ENCODE measurements around the gene CYP26A1.
"Not testable (repeated sequence)": the region's sequence is repeated elsewhere in the genome, so short reads cannot be mapped to it uniquely, and the experiment has no call there.

The CYP26A1 gene

GRCh38 chr10:93081834-93082233 lies 8.1 kb downstream of the CYP26A1 start:
- DNase-seq, result no peak

GRCh38 chr10:93083743-93084539 lies 10.2 kb downstream of the CYP26A1 start:
- no peak for DNase-seq

GRCh38 chr10:93085272-93085859 lies 11.7 kb downstream of the CYP26A1 start:
- no peak for DNase-seq

- DNase-seq, result no peak
Observed at GRCh38 chr10:93086289-93086688, 12.6 kb downstream of the CYP26A1 start.

- DNase-seq, result no peak
Observed at GRCh38 chr10:93087846-93088245, 14.2 kb downstream of the CYP26A1 start.

GRCh38 chr10:93088466-93088865 lies 14.8 kb downstream of the CYP26A1 start:
- no peak for DNase-seq

- no peak for DNase-seq
Observed at GRCh38 chr10:93090619-93091018, 16.9 kb downstream of the CYP26A1 start.

GRCh38 chr10:93091960-93092359 lies 18.3 kb downstream of the CYP26A1 start:
- DNase-seq, result no peak

- no peak for DNase-seq
Observed at GRCh38 chr10:93095225-93095624, 21.5 kb downstream of the CYP26A1 start.

- no peak for DNase-seq
Observed at GRCh38 chr10:93096901-93097300, 23.2 kb downstream of the CYP26A1 start.

- no peak for DNase-seq
Observed at GRCh38 chr10:93097386-93097785, 23.7 kb downstream of the CYP26A1 start.

GRCh38 chr10:93098816-93099215 lies 25.1 kb downstream of the CYP26A1 start:
- no peak for DNase-seq

GRCh38 chr10:93099670-93100069 lies 26.0 kb downstream of the CYP26A1 start:
- DNase-seq, result no peak

GRCh38 chr10:93101148-93101547 lies 27.5 kb downstream of the CYP26A1 start:
- DNase-seq, result not testable (repeated sequence)

- no peak for DNase-seq
Observed at GRCh38 chr10:93103953-93104352, 30.3 kb downstream of the CYP26A1 start.

- no peak for DNase-seq
Observed at GRCh38 chr10:93106631-93107072, 33.0 kb downstream of the CYP26A1 start.

- no peak for DNase-seq
Observed at GRCh38 chr10:93110472-93111146, 36.9 kb downstream of the CYP26A1 start.

- DNase-seq, result no peak
Observed at GRCh38 chr10:93113042-93113441, 39.3 kb downstream of the CYP26A1 start.

GRCh38 chr10:93115661-93116383 lies 42.1 kb downstream of the CYP26A1 start:
- DNase-seq, result peak; percentile 71

GRCh38 chr10:93121311-93121710 lies 47.6 kb downstream of the CYP26A1 start:
- DNase-seq, result no peak

- no peak for DNase-seq
Observed at GRCh38 chr10:93123766-93124165, 50.1 kb downstream of the CYP26A1 start.

GRCh38 chr10:93124580-93125318 lies 51.1 kb downstream of the CYP26A1 start:
- DNase-seq, result no peak

GRCh38 chr10:93125966-93126365 lies 52.3 kb downstream of the CYP26A1 start:
- no peak for DNase-seq
